Activated naive CD4-positive, alpha-beta T cell treated with anti-CD3 and anti-CD28 coated beads, Interleukin-2, amount 10 ng/mL, durations not matched to agents 7 days and 5 days (primary cell): ENCODE data around the gene PDE2A.
A peak's percentile ranks its signal among the peaks of the same experiment; 100 is the strongest.

Experiments used
- CTCF ChIA-PET: fragments of 350-600 bp; sonication (Branson Sonifier 250); formaldehyde crosslinking; loops from one replicate; lab custom pipeline; 2021; ENCODE audit warnings: antibody characterized with exemption; lab: Charles Lee
- DNase-seq: peaks from one replicate; pipeline ENCODE4 v3.0.0-alpha.2; 2020
- H3K27ac Mint-ChIP-seq: one replicate; pipeline ENCODE4 v1.8.0; 2021; ENCODE audit warnings: mild to moderate bottlenecking, moderate library complexity, mixed read lengths
- H3K27me3 Mint-ChIP-seq: one replicate; pipeline ENCODE4 v1.8.0; 2021; ENCODE audit warnings: mild to moderate bottlenecking, mixed read lengths
- H3K36me3 Mint-ChIP-seq: one replicate; pipeline ENCODE4 v1.8.0; 2021; ENCODE audit warnings: mixed read lengths
- H3K4me1 Mint-ChIP-seq: one replicate; pipeline ENCODE4 v1.8.0; 2021; ENCODE audit warnings: mixed read lengths
- H3K4me3 Mint-ChIP-seq: one replicate; pipeline ENCODE4 v1.8.0; 2021; ENCODE audit warnings: mild to moderate bottlenecking, moderate library complexity, mixed read lengths
- H3K9me3 Mint-ChIP-seq: one replicate; pipeline ENCODE4 v1.8.0; 2021; ENCODE audit warnings: mixed read lengths

The PDE2A gene

GRCh38 chr11:72625691-72626413 is 48.4 kb downstream of the PDE2A start:
- no peak for DNase-seq
- CTCF ChIA-PET, result no interaction called here
- peaks cover 3% of the 10 kb centered on the region for H3K9me3 Mint-ChIP-seq
- H3K4me1 Mint-ChIP-seq, result peaks cover 32% of the 10 kb centered on the region
- H3K27ac Mint-ChIP-seq, result no peak overlapping the region
- no peak overlapping the region for H3K4me3 Mint-ChIP-seq
- no peaks in the 10 kb centered on the region for H3K36me3 Mint-ChIP-seq
- H3K27me3 Mint-ChIP-seq, result peaks cover 38% of the 10 kb centered on the region

- peaks cover 44% of the 10 kb centered on the region for H3K4me1 Mint-ChIP-seq
- no peak overlapping the region for H3K27ac Mint-ChIP-seq
- CTCF ChIA-PET, result no interaction called here
- no peak for DNase-seq
- no peak overlapping the region for H3K4me3 Mint-ChIP-seq
- peaks cover 3% of the 10 kb centered on the region for H3K9me3 Mint-ChIP-seq
- H3K27me3 Mint-ChIP-seq, result peaks cover 30% of the 10 kb centered on the region
- H3K36me3 Mint-ChIP-seq, result no peaks in the 10 kb centered on the region
These were observed 49.6 kb downstream of the PDE2A start for GRCh38 chr11:72624496-72625201.

DNA sequence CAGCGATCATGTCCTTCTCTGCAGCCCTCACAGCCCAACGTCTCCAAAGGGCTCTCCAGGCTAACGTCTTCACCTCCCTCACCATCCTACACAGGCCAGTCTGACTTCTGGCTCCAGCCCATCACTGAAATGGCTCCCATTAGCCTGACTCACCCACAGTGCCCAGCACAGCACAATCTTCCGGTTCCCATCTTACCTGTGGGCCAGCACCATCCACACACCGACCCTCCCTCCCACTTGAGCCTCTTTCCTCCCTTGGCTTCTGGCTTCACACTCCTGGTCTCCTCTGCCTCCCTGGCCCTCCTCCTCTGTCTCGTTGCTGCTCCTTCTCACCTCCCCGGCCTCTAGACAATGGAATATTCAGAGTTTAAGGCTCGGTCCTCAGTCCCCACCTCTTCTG is 51.2 kb downstream of the PDE2A start:
- Mint-ChIP-seq H3K27me3 (peaks cover 27% of the 10 kb centered on the region), H3K9me3 (peaks cover 3% of the 10 kb centered on the region), H3K36me3 (no peaks in the 10 kb centered on the region), H3K4me3 (no peak overlapping the region), H3K27ac (no peak overlapping the region), H3K4me1 (peaks cover 47% of the 10 kb centered on the region)
- no peak for DNase-seq
- CTCF ChIA-PET, result interaction anchor here (0.7 kb wide), 1 partner anchor 33 kb away, joined by 3 read pairs; no protein-coding TSS in a partner anchor

DNA sequence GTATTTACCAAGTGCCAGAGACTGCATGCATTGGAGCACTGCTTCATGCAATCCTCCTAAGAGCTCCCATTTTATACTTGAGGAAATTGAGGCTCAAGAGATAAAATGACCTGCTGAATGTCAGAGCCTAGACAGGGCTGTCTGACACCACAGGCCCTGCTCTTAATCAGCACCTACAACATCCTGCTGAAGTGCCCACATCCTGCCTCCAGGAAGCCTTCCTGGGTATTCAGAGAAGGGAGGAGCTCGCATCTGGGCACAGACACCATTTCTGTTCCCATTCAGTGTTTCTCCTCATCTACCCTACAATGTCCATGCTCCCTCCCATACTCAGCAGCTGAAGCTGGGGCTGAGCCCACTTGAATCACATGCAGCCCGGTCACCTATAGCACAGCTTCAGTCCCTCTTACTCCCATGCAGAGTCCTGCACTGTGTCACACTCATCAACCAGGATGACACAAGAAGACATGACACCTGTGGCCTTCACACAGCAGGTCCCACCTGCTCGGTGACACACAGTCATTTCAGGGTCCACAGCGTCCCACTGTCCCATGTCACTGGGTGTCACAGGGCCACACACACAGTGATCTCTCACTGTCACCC is 53.1 kb downstream of the PDE2A start:
- Mint-ChIP-seq H3K27me3 (peaks cover 27% of the 10 kb centered on the region), H3K9me3 (peaks cover 3% of the 10 kb centered on the region), H3K36me3 (no peaks in the 10 kb centered on the region), H3K4me3 (no peak overlapping the region), H3K27ac (peak overlapping the region; percentile 77), H3K4me1 (peaks cover 47% of the 10 kb centered on the region)
- peak; percentile 55 for DNase-seq
- CTCF ChIA-PET, result interaction anchor here (0.5 to 2.1 kb wide), 6 partner anchors 10 to 439 kb away, joined by 3 to 7 read pairs (median 4); no protein-coding TSS in a partner anchor

DNA sequence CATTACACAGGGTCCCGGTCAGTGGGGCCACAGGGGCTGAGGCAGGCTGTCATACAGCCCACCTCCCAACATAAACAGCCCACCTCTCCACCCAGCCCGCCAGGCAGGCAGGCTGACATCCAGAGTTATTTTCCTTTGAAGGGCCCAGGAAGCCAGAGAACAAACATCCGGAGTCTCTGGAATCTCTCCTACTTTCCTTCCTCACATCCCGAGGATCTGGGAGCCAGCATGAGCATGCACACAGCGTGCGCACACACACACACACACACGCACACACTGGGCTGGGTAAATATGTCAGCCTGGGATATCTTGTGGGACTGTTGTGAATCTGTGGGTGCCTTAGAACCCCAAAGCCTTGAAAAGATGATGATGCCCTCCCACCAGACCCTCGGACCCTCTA is 55.4 kb downstream of the PDE2A start:
- H3K4me3 Mint-ChIP-seq, result no peak overlapping the region
- H3K36me3 Mint-ChIP-seq, result no peaks in the 10 kb centered on the region
- CTCF ChIA-PET, result no interaction called here
- H3K9me3 Mint-ChIP-seq, result peaks cover 3% of the 10 kb centered on the region
- peaks cover 42% of the 10 kb centered on the region for H3K4me1 Mint-ChIP-seq
- no peak for DNase-seq
- H3K27me3 Mint-ChIP-seq, result peaks cover 43% of the 10 kb centered on the region
- no peak overlapping the region for H3K27ac Mint-ChIP-seq

DNA sequence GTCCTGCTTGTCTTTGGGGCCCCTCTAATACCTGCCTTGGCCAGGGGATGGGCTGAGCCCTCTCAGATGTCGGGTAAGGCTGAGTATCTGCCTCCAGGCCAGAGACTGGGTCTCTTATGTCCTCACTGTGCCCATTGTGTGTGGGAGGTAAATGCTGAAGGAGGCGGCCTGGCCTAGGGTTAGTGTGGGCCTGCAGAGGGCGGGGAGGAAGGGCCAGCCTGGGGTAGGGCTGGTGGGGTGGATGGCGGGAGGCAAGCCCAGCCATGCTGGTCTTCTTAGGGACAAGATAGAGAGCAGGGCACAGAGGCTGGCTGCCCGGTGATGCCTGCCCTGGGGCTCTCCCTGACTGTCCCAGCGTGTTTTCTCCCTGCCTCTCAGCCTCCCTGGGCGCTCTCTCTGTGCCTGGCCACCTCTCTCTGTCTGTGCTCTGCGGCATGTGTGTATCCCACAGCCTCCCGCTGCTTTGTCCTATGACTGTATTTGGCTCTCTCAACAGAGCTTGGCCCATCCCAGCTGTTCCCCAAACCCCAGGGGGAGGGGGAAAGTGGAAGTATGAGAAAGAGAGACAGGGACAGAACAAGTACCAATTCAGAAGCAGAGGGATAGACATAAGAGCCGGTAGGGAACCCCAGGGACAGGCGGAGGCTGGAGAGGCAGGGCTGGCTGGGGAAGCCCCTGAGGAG is 57.0 kb downstream of the PDE2A start:
- no peak for DNase-seq
- H3K4me1 Mint-ChIP-seq, result peaks cover 45% of the 10 kb centered on the region
- H3K36me3 Mint-ChIP-seq, result no peaks in the 10 kb centered on the region
- H3K9me3 Mint-ChIP-seq, result no peaks in the 10 kb centered on the region
- CTCF ChIA-PET, result interaction anchor here (1.0 kb wide), 1 partner anchor 8 kb away, joined by 3 read pairs; no protein-coding TSS in a partner anchor
- no peak overlapping the region for H3K4me3 Mint-ChIP-seq
- H3K27me3 Mint-ChIP-seq, result peaks cover 49% of the 10 kb centered on the region
- H3K27ac Mint-ChIP-seq, result no peak overlapping the region

DNA sequence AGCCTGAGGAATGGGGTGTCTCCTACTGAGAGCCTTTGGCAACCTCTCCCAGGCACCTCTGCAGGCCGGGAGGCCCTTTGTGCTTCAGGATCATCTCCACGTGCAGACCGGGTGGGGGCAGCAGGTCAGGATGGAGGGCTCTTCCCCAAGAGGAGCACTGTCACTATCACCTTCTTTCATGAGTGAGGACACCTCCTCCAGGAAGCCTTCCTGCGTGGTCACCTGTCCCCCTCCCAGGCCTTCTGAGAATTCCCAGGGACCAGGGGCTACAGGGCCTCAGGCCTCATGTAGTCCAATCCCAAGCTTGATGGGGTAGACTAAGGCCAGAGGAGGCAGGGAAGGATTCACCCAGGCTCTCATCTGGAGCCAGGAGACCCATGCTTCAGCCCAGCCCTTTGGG is 57.6 kb downstream of the PDE2A start:
- Mint-ChIP-seq H3K27ac (no peak overlapping the region), H3K4me1 (peaks cover 40% of the 10 kb centered on the region), H3K36me3 (no peaks in the 10 kb centered on the region), H3K27me3 (peaks cover 54% of the 10 kb centered on the region), H3K4me3 (no peak overlapping the region), H3K9me3 (no peaks in the 10 kb centered on the region)
- DNase-seq, result no peak
- CTCF ChIA-PET, result no interaction called here

DNA sequence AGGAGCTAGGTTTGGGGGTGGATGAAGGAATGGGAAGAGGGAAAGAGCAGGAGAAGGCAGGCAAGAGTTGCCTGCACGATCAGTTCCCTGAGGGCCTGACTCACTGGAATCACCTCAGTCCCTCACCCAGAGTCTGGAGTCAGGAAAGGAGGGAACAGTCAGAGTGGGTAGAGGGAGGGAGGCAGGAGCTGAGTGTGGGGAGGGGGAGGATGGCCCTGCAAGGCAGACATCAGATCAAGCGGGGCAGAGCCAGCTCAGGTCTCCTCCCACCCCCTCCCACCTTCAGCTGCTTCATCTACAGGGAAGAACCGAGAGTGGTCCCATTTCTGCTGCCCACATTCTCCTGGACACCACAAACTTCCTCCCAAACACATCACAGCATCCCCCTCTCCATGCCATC is 58.9 kb downstream of the PDE2A start:
- Mint-ChIP-seq H3K4me3 (no peak overlapping the region), H3K9me3 (no peaks in the 10 kb centered on the region), H3K36me3 (no peaks in the 10 kb centered on the region), H3K27ac (no peak overlapping the region), H3K4me1 (peaks cover 26% of the 10 kb centered on the region), H3K27me3 (peaks cover 68% of the 10 kb centered on the region)
- CTCF ChIA-PET, result interaction anchor here (1.1 kb wide), 1 partner anchor 25 kb away, joined by 3 read pairs; no protein-coding TSS in a partner anchor
- DNase-seq, result no peak

GRCh38 chr11:72614381-72614780 is 59.8 kb downstream of the PDE2A start:
- Mint-ChIP-seq H3K4me3 (no peak overlapping the region), H3K4me1 (peaks cover 17% of the 10 kb centered on the region), H3K36me3 (no peaks in the 10 kb centered on the region), H3K9me3 (no peaks in the 10 kb centered on the region), H3K27ac (no peak overlapping the region), H3K27me3 (peaks cover 76% of the 10 kb centered on the region)
- no peak for DNase-seq
- CTCF ChIA-PET, result interaction anchor here (1.1 kb wide), 1 partner anchor 24 kb away, joined by 3 read pairs; no protein-coding TSS in a partner anchor

GRCh38 chr11:72613977-72614376 is 60.2 kb downstream of the PDE2A start:
- Mint-ChIP-seq H3K27ac (no peak overlapping the region), H3K36me3 (no peaks in the 10 kb centered on the region), H3K27me3 (peaks cover 79% of the 10 kb centered on the region), H3K4me3 (no peak overlapping the region), H3K9me3 (no peaks in the 10 kb centered on the region), H3K4me1 (peaks cover 19% of the 10 kb centered on the region)
- CTCF ChIA-PET, result no interaction called here
- peak; percentile 34 for DNase-seq

- Mint-ChIP-seq H3K4me3 (no peak overlapping the region), H3K9me3 (no peaks in the 10 kb centered on the region), H3K27ac (no peak overlapping the region), H3K36me3 (no peaks in the 10 kb centered on the region), H3K27me3 (peaks cover 81% of the 10 kb centered on the region), H3K4me1 (peaks cover 19% of the 10 kb centered on the region)
- CTCF ChIA-PET, result no interaction called here
- no peak for DNase-seq
These were observed 60.8 kb downstream of the PDE2A start for GRCh38 chr11:72613450-72613849.

GRCh38 chr11:72609476-72609875 is 64.7 kb downstream of the PDE2A start:
- peaks cover 19% of the 10 kb centered on the region for H3K4me1 Mint-ChIP-seq
- H3K27ac Mint-ChIP-seq, result no peak overlapping the region
- DNase-seq, result no peak
- no peaks in the 10 kb centered on the region for H3K9me3 Mint-ChIP-seq
- peaks cover 95% of the 10 kb centered on the region for H3K27me3 Mint-ChIP-seq
- no peaks in the 10 kb centered on the region for H3K36me3 Mint-ChIP-seq
- no peak overlapping the region for H3K4me3 Mint-ChIP-seq
- CTCF ChIA-PET, result interaction anchor here (0.5 to 2.7 kb wide), 13 partner anchors 8 to 278 kb away, joined by 3 to 10 read pairs (median 4); no protein-coding TSS in a partner anchor

GRCh38 chr11:72609045-72609444 is 65.2 kb downstream of the PDE2A start:
- no peak for DNase-seq
- CTCF ChIA-PET, result interaction anchor here (0.5 to 2.7 kb wide), 16 partner anchors 8 to 628 kb away, joined by 3 to 10 read pairs (median 4); no protein-coding TSS in a partner anchor
- no peak overlapping the region for H3K4me3 Mint-ChIP-seq
- no peak overlapping the region for H3K27ac Mint-ChIP-seq
- peaks cover 17% of the 10 kb centered on the region for H3K4me1 Mint-ChIP-seq
- H3K27me3 Mint-ChIP-seq, result peaks cover 94% of the 10 kb centered on the region
- H3K36me3 Mint-ChIP-seq, result no peaks in the 10 kb centered on the region
- H3K9me3 Mint-ChIP-seq, result no peaks in the 10 kb centered on the region

GRCh38 chr11:72607496-72607895 is 66.7 kb downstream of the PDE2A start:
- peaks cover 93% of the 10 kb centered on the region for H3K27me3 Mint-ChIP-seq
- no peak for DNase-seq

More at GRCh38 chr11:72607496-72607895, 66.7 kb downstream of the PDE2A start:
- no peaks in the 10 kb centered on the region for H3K36me3 Mint-ChIP-seq
- no peak overlapping the region for H3K27ac Mint-ChIP-seq
- H3K9me3 Mint-ChIP-seq, result no peaks in the 10 kb centered on the region
- H3K4me3 Mint-ChIP-seq, result no peak overlapping the region
- peaks cover 4% of the 10 kb centered on the region for H3K4me1 Mint-ChIP-seq
- CTCF ChIA-PET, result interaction anchor here (0.7 to 2.7 kb wide), 4 partner anchors 9 to 38 kb away, joined by 3 to 10 read pairs (median 8); no protein-coding TSS in a partner anchor
